HL-60 (cell line): ENCODE data around the gene OSBPL3.

Experiments used
- GABPA ChIP-seq: IDR thresholded peaks from 2 replicates; pipeline ENCODE4 v1.6.1; 2012; ENCODE audit warnings: low read depth
- POLR2AphosphoS5 ChIP-seq: IDR thresholded peaks from 2 replicates; pipeline ENCODE4 v1.6.1; 2012; ENCODE audit warnings: low read depth
- SPI1 ChIP-seq: IDR thresholded peaks from 2 replicates; pipeline ENCODE4 v1.6.1; 2012; ENCODE audit warnings: low read depth, mild to moderate bottlenecking, borderline replicate concordance
- TF ChIP-seq, protein P1 (sequence below): IDR thresholded peaks from one replicate; pipeline ENCODE4 v1.5.1; 2011; ENCODE audit warnings: low read length, control low read depth, inconsistent platforms; ENCODE audit not compliant: insufficient read depth
- TF ChIP-seq, protein P2 (sequence below): IDR thresholded peaks from 2 replicates; pipeline ENCODE4 v1.6.1; 2012; ENCODE audit warnings: low read depth; ENCODE audit not compliant: insufficient replicate concordance

DNA sequence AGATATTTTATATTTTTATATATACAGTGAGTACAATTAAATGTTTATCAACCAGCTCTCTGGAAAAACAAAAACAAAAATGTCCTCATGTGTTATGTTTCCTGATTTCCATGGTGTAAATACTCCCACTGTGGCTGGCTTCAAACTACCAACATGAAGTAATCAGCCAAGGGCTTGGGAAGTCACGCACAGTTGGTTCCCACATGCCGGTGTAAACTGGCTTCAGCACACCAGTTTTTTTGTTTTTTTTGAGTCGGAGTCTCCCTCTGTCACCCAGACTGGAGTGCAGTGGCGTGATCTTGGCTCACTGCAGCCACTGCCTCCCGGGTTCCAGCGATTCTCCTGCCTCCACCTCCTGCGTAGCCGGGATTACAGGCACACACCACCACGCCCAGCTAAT lies 11.8 kb downstream of the OSBPL3 start:
- TF ChIP-seq, protein P1, sequence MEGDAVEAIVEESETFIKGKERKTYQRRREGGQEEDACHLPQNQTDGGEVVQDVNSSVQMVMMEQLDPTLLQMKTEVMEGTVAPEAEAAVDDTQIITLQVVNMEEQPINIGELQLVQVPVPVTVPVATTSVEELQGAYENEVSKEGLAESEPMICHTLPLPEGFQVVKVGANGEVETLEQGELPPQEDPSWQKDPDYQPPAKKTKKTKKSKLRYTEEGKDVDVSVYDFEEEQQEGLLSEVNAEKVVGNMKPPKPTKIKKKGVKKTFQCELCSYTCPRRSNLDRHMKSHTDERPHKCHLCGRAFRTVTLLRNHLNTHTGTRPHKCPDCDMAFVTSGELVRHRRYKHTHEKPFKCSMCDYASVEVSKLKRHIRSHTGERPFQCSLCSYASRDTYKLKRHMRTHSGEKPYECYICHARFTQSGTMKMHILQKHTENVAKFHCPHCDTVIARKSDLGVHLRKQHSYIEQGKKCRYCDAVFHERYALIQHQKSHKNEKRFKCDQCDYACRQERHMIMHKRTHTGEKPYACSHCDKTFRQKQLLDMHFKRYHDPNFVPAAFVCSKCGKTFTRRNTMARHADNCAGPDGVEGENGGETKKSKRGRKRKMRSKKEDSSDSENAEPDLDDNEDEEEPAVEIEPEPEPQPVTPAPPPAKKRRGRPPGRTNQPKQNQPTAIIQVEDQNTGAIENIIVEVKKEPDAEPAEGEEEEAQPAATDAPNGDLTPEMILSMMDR = no peak
- TF ChIP-seq POLR2AphosphoS5 (no peak), GABPA (no peak), SPI1 (no peak)
- TF ChIP-seq, protein P2, sequence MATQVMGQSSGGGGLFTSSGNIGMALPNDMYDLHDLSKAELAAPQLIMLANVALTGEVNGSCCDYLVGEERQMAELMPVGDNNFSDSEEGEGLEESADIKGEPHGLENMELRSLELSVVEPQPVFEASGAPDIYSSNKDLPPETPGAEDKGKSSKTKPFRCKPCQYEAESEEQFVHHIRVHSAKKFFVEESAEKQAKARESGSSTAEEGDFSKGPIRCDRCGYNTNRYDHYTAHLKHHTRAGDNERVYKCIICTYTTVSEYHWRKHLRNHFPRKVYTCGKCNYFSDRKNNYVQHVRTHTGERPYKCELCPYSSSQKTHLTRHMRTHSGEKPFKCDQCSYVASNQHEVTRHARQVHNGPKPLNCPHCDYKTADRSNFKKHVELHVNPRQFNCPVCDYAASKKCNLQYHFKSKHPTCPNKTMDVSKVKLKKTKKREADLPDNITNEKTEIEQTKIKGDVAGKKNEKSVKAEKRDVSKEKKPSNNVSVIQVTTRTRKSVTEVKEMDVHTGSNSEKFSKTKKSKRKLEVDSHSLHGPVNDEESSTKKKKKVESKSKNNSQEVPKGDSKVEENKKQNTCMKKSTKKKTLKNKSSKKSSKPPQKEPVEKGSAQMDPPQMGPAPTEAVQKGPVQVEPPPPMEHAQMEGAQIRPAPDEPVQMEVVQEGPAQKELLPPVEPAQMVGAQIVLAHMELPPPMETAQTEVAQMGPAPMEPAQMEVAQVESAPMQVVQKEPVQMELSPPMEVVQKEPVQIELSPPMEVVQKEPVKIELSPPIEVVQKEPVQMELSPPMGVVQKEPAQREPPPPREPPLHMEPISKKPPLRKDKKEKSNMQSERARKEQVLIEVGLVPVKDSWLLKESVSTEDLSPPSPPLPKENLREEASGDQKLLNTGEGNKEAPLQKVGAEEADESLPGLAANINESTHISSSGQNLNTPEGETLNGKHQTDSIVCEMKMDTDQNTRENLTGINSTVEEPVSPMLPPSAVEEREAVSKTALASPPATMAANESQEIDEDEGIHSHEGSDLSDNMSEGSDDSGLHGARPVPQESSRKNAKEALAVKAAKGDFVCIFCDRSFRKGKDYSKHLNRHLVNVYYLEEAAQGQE = no peak
